Activated CD4-positive, alpha-beta memory T cell treated with anti-CD3 and anti-CD28 coated beads, Interleukin-2, amount 10 ng/mL, durations not matched to agents 7 days and 5 days (primary cell): ENCODE results near the gene PKN3. TPM values are rescaled to one million over a fixed set of nuclear protein-coding genes. Genes with fewer than 3 reads are reported as not detected.

Source experiments
- CTCF ChIA-PET: fragments of 350-600 bp; sonication (Branson Sonifier 250); formaldehyde crosslinking; loops from one replicate; lab custom pipeline; 2021; ENCODE audit warnings: antibody characterized with exemption, inconsistent platforms; lab: Charles Lee
- POLR2A ChIA-PET: fragments of 350-600 bp; sonication (Branson Sonifier 250); formaldehyde crosslinking; loops from one replicate; lab custom pipeline; 2021; ENCODE audit warnings: antibody characterized with exemption; lab: Charles Lee
- DNase-seq: peaks from one replicate; pipeline ENCODE4 v3.0.0-alpha.2; 2020
- H3K27ac Mint-ChIP-seq: one replicate; pipeline ENCODE4 v1.8.0; 2021; ENCODE audit warnings: mild to moderate bottlenecking, mixed read lengths
- H3K27me3 Mint-ChIP-seq: one replicate; pipeline ENCODE4 v1.8.0; 2021; ENCODE audit warnings: mixed read lengths
- H3K36me3 Mint-ChIP-seq: one replicate; pipeline ENCODE4 v1.8.0; 2021; ENCODE audit warnings: low read depth, mixed read lengths
- H3K4me1 Mint-ChIP-seq: one replicate; pipeline ENCODE4 v1.8.0; 2021; ENCODE audit warnings: mixed read lengths
- H3K4me3 Mint-ChIP-seq: one replicate; pipeline ENCODE4 v1.8.0; 2021; ENCODE audit warnings: mild to moderate bottlenecking, mixed read lengths
- H3K9me3 Mint-ChIP-seq: one replicate; pipeline ENCODE4 v1.8.0; 2021; ENCODE audit warnings: mixed read lengths
- total RNA-seq, 2 experiments: library from RNA; stranded (reverse); gene quantifications; one replicate each; pipeline ENCODE4 v1.2.3, GENCODE V29; 2021

The PKN3 gene
- total RNA-seq, 2 experiments from 2014 or later: 5.0 to 5.6 TPM

DNA sequence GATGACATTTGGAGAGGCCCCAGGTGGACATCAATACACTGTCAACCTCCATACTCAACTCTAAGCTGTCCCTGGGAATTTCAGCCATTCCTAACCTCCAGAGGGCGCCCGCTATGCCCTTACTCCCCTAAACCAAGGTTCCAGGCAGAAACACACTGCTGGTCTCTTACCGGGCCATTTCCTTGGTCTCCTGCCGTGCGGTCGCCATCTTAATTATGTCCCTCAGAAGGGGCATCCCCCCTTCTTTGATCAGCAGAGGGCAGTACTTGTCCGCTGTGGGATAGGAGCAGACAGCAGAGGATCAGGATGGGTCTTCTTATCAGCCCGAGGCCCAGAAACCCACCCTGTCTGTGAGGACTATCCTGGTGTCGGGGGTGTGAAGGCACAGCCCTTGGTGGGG lies 31.0 kb downstream of the PKN3 start:
- H3K4me1 Mint-ChIP-seq: peaks cover 5% of the 10 kb centered on the region
- DNase-seq: no peak
- no peak overlapping the region for H3K4me3 Mint-ChIP-seq
- POLR2A ChIA-PET: interaction anchor here (2.4 kb wide), 1 partner anchor 9 kb away, joined by 10 read pairs; the partner anchor contains the start of gene ZDHHC12
- H3K36me3 Mint-ChIP-seq: peaks cover 17% of the 10 kb centered on the region
- CTCF ChIA-PET: no interaction called here
- no peaks in the 10 kb centered on the region for H3K9me3 Mint-ChIP-seq
- H3K27ac Mint-ChIP-seq: no peak overlapping the region
- no peaks in the 10 kb centered on the region for H3K27me3 Mint-ChIP-seq

DNA sequence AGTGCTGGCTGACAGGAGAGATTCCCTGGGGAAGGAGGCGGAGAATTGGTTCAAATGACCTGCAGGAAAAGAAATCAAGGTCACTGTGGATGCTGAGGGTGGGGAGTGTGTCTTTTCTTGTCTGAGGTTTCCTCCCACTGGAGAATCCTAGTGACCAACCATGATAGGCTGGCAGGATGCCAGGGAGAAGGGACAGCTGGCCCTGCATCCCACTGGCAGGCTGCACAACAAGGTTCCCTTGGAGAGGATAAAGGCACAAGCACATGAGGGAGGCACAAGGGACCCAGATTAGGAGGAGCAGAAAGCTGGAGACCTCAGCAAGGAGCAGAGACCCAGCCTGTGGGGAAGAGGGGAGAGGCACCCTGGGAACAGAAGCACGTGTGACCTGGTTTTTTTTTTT lies 33.1 kb downstream of the PKN3 start:
- Mint-ChIP-seq H3K27me3 (no peaks in the 10 kb centered on the region), H3K36me3 (peaks cover 17% of the 10 kb centered on the region), H3K4me3 (no peak overlapping the region), H3K27ac (no peak overlapping the region), H3K4me1 (peaks cover 5% of the 10 kb centered on the region), H3K9me3 (no peaks in the 10 kb centered on the region)
- CTCF ChIA-PET: interaction anchor here (0.5 to 1.3 kb wide), 2 partner anchors 10 to 11 kb away, joined by 4 read pairs; partner anchors contain the start of gene ZDHHC12
- DNase-seq: no peak
- POLR2A ChIA-PET: interaction anchor here (0.6 kb wide), 1 partner anchor 11 kb away, joined by 3 read pairs; the partner anchor contains the start of gene ZDHHC12

DNA sequence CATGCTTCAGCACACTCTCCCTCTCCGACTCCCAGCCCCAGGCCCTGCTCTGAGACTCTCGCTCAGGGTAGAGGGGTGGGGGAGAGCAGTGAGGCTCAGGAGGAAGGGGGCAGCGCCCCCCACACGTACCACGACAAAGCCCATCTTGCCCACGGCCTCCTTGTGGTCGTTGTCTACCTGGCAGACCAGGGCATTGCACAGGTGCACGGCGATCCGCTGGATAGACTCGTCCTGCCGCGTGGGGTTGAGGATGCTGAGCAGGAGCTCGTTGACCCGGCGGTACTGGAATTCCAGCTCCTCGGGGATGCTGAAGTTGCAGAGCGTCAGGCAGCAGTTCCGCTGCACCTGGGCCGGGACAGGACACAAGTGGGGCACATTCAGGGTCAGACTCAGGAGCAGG lies 40.1 kb downstream of the PKN3 start:
- no peaks in the 10 kb centered on the region for H3K4me1 Mint-ChIP-seq
- no peaks in the 10 kb centered on the region for H3K27me3 Mint-ChIP-seq
- POLR2A ChIA-PET: no interaction called here
- no peak overlapping the region for H3K27ac Mint-ChIP-seq
- H3K9me3 Mint-ChIP-seq: no peaks in the 10 kb centered on the region
- DNase-seq: no peak
- no peak overlapping the region for H3K4me3 Mint-ChIP-seq
- H3K36me3 Mint-ChIP-seq: no peaks in the 10 kb centered on the region
- CTCF ChIA-PET: interaction anchor here (1.0 kb wide), 1 partner anchor 76 kb away, joined by 3 read pairs; no protein-coding TSS in a partner anchor

DNA sequence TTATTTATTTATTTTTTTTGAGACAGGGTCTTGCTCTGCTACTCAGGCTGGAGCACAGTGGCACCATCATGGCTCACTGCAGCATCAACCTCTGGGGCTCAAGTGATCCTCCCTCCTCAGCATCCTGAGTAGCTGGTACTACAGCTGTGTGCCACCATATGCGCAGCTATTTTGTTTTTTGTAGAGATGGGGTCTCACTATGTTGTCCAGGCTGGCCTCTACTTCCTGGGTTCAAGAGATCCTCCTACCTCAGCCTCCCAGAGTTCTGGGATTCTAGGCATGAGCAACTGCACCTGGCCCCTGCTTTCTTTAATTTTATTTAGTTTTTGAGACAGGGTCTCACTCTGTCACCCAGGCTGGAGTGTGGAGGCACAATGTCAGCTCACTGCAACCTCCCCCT lies 41.1 kb downstream of the PKN3 start:
- CTCF ChIA-PET: no interaction called here
- H3K27ac Mint-ChIP-seq: no peak overlapping the region
- H3K36me3 Mint-ChIP-seq: no peaks in the 10 kb centered on the region

DNA sequence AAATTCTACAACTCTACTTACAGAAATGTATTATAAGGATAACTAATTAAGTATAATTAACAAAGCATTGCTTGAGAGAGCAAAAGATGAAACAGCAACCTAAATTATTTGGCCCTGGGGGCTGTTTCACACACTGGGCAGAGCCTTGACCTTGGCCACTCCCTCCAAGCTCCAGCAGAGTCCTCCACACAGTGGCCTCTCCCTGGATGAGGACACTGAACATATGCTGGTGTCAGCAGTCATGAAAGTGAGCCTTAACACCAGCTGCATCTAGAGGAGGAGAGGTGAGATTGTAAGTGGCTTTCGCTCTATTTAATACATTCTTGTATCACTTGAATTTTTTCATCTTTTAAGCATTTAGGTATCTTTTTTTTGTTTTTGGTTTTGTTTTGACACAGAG lies 44.9 kb downstream of the PKN3 start:
- peaks cover 3% of the 10 kb centered on the region for H3K36me3 Mint-ChIP-seq
- no peak for DNase-seq
- H3K4me3 Mint-ChIP-seq: no peak overlapping the region
- CTCF ChIA-PET: interaction anchor here (0.6 kb wide), 1 partner anchor 102 kb away, joined by 6 read pairs; no protein-coding TSS in a partner anchor
- no peaks in the 10 kb centered on the region for H3K9me3 Mint-ChIP-seq
- H3K27ac Mint-ChIP-seq: no peak overlapping the region
- no peaks in the 10 kb centered on the region for H3K27me3 Mint-ChIP-seq
- POLR2A ChIA-PET: no interaction called here
- no peaks in the 10 kb centered on the region for H3K4me1 Mint-ChIP-seq

More for the DNA sequence above, 41.1 kb downstream of the PKN3 start:
- Mint-ChIP-seq H3K9me3 (no peaks in the 10 kb centered on the region), H3K27me3 (no peaks in the 10 kb centered on the region), H3K4me3 (no peak overlapping the region), H3K4me1 (no peaks in the 10 kb centered on the region)
- no peak for DNase-seq
- POLR2A ChIA-PET: no interaction called here

DNA sequence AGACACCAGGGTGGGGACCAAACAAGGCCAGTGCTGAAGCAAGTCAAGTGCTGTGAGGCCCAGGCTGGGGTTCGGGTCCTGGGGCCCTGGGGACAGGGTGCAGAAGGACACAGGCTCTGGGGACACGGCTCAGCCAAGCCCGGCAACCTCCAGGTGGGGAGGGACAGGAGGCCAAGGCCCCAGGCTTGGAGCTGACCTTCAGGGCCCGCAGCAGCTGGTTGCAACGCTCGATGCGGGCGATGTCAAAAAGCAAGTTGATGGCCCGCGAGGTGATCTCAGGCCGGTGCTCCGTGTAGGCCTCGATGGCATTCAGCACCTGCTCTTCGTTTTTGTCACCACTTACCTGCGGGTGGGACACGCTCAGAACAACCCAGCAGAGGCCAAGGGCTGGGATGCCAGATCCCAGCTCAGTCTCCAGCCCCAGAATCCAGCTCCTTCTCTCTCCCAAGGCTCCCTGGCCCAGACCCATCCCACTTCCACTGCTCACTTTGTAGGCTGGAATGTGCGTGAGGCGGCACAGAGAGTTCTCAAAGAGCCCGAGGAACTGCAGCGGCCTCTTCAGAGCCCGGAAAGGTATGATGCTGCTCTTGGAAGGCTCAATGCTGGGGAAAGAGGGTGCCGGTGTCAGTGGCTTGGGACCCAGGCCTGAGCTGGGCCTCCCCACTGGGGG lies 48.8 kb downstream of the PKN3 start:
- no peak for DNase-seq
- no peak overlapping the region for H3K27ac Mint-ChIP-seq
- H3K36me3 Mint-ChIP-seq: peaks cover 3% of the 10 kb centered on the region
- H3K27me3 Mint-ChIP-seq: no peaks in the 10 kb centered on the region
- CTCF ChIA-PET: no interaction called here
- no peak overlapping the region for H3K4me3 Mint-ChIP-seq
- no peaks in the 10 kb centered on the region for H3K4me1 Mint-ChIP-seq
- POLR2A ChIA-PET: interaction anchor here (0.8 to 1.5 kb wide), 2 partner anchors 10 to 27 kb away, joined by 3 to 4 read pairs; partner anchors contain the start of gene ZDHHC12
- H3K9me3 Mint-ChIP-seq: no peaks in the 10 kb centered on the region

DNA sequence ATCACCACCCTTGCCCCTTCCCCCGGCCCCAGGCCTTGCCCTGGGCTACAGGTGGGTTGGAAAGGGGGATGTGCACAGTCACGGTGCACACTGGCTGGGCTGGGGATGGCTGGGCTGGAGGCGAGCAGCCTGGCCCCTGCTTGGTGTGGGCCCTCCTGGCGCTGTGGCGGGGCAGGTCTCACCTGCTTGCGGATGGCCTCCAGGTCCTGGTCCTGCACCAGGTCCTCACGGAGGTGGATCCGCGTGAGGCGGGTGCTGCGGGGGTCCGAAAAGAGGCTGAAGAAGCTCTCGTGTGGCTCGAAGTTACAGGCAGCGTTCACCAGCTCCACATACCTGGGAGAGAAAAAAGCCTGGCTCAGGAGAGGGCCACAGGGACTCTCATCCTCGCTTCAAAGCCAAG lies 51.3 kb downstream of the PKN3 start:
- DNase-seq: no peak
- no peak overlapping the region for H3K4me3 Mint-ChIP-seq
- no peaks in the 10 kb centered on the region for H3K4me1 Mint-ChIP-seq
- H3K27me3 Mint-ChIP-seq: no peaks in the 10 kb centered on the region
- POLR2A ChIA-PET: interaction anchor here (0.6 to 1.7 kb wide), 3 partner anchors 8 to 52 kb away, joined by 3 to 4 read pairs (median 3); partner anchors contain the start of gene PKN3
- H3K27ac Mint-ChIP-seq: no peak overlapping the region
- CTCF ChIA-PET: interaction anchor here (0.6 kb wide), 1 partner anchor 52 kb away, joined by 3 read pairs; the partner anchor contains the start of gene PKN3
- H3K36me3 Mint-ChIP-seq: peaks cover 3% of the 10 kb centered on the region
- no peaks in the 10 kb centered on the region for H3K9me3 Mint-ChIP-seq

DNA sequence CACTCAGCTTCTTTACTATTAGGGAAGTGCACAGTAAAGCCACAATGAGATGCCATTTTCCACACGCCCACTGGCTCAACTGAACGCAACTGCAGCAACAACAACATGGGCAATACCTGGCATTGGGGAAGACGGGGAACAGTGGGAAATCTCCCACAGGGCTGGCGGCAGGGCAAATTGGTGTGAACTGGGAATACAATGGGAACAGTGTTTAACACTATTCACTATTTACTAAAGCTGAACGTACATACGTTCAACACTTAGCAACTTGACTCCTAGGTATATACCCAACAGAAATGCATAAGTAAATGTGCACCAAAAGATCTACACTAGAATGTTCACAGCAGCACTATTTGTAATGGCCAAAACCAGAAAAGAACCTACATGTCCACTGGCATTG lies 55.3 kb downstream of the PKN3 start:
- ChIA-PET CTCF (no interaction called here), POLR2A (no interaction called here)

DNA sequence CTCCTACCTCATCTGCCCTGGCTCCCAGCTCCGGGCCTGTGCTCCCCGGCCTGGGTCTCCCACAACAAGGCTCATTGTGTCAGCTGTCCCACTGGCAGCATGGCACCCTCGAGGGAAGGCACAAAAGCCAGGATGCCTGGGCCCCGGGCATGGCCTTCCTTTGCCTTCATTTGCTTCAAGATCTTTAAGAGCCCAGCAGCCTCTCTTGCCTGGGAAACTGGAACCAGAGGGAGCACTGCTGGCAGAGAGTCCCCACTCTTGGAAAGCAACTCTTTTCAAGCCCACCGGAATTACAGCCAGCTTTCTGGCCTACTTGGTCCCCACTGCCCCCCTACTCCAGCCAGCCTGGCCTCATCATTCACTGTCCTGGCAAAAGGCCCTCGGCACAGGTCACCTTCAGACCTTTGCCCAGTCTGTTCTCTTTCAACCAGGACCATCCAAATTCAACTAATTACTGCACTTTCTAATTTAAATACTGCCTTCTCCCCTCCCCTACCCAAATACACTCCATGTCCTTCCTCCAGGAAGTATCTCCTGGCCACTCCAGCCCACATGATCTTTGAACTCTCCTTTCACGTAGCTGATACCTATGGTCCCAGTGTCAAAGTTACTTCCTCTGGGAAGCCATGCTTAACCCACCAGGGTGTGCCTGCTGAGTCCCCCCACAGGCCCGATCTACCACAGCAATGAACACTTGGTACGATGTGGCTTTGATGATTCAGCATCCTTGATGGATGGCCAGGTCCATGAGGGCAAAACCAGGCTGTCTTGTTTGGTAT lies 60.6 kb downstream of the PKN3 start:
- POLR2A ChIA-PET: interaction anchor here (1.3 to 1.4 kb wide), 2 partner anchors 8 to 9 kb away, joined by 3 to 4 read pairs; no protein-coding TSS in a partner anchor
- H3K27ac Mint-ChIP-seq: no peak overlapping the region
- H3K9me3 Mint-ChIP-seq: no peaks in the 10 kb centered on the region

More for the DNA sequence above, 55.3 kb downstream of the PKN3 start:
- H3K36me3 Mint-ChIP-seq: no peaks in the 10 kb centered on the region
- H3K4me3 Mint-ChIP-seq: no peak overlapping the region
- no peaks in the 10 kb centered on the region for H3K4me1 Mint-ChIP-seq
- DNase-seq: no peak
- no peaks in the 10 kb centered on the region for H3K27me3 Mint-ChIP-seq
- no peaks in the 10 kb centered on the region for H3K9me3 Mint-ChIP-seq
- no peak overlapping the region for H3K27ac Mint-ChIP-seq

DNA sequence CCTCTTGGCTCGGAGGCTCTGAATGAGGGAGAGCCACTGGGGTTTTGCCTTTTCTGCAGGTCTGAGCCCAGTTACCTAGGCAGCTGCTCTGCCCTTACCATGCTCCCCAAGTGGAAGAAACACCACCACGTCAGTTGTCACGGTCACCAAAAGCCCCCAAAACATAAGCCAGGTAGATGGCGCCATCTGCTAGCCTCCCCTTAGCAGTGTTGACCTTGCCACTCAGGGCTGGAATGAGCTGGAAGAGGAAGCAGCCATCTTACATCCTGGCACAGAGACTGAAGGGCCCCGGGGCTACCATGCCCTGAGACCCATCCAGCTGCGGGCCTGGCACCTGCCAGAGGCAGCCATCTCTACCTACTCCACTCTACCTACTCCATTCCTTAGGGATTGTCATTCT lies 62.1 kb downstream of the PKN3 start:
- H3K36me3 Mint-ChIP-seq: peaks cover 3% of the 10 kb centered on the region
- H3K27me3 Mint-ChIP-seq: no peaks in the 10 kb centered on the region
- no peaks in the 10 kb centered on the region for H3K9me3 Mint-ChIP-seq
- CTCF ChIA-PET: no interaction called here
- no peak overlapping the region for H3K4me3 Mint-ChIP-seq
- no peak for DNase-seq
- H3K4me1 Mint-ChIP-seq: no peaks in the 10 kb centered on the region
- no peak overlapping the region for H3K27ac Mint-ChIP-seq
- POLR2A ChIA-PET: no interaction called here

More for the DNA sequence above, 60.6 kb downstream of the PKN3 start:
- Mint-ChIP-seq H3K27me3 (no peaks in the 10 kb centered on the region), H3K4me1 (no peaks in the 10 kb centered on the region), H3K36me3 (peaks cover 3% of the 10 kb centered on the region), H3K4me3 (no peak overlapping the region)
- no peak for DNase-seq
- CTCF ChIA-PET: no interaction called here

DNA sequence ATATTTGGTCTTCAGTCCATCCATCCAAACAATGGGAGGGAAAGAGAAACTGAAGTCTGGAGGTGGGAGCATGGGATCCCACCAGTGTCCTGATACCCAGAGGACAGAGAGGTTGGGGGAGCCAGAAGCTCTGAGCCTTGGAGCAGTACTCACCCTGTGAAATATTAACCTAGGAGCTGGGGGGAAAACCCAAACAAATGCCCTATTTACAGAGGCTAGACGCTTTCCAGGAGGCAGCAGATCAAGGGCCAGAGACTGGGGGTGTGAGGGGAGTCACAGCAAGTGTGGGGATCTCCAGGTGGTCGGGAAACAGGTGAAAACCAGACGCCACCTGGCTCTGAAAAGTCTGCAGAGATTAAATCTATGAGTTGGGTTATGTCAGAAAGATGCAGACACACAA lies 63.2 kb downstream of the PKN3 start:
- Mint-ChIP-seq H3K4me1 (peaks cover 9% of the 10 kb centered on the region), H3K36me3 (peaks cover 3% of the 10 kb centered on the region), H3K4me3 (no peak overlapping the region), H3K9me3 (no peaks in the 10 kb centered on the region), H3K27me3 (no peaks in the 10 kb centered on the region), H3K27ac (no peak overlapping the region)
- no peak for DNase-seq
- POLR2A ChIA-PET: no interaction called here
- CTCF ChIA-PET: interaction anchor here (0.6 kb wide), 1 partner anchor 30 kb away, joined by 4 read pairs; no protein-coding TSS in a partner anchor

DNA sequence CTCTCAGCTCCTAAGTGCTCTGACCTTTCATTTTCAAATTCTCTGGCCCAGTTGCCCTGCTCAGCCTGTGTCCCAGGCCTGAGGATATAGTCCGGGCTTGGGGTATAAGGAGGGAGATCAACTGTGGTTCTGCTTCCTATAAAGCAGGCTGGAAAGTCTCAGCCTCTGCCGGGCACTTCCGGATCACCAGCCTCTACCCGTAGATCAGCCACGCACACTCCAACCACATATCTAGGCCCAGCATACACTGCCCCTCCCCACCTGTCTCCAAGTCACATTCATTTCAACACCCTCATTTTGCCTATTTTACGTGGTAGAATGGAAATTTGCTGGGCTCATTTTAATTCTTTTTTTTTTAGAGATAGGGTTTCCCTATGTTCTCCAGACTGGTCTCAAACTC lies 66.3 kb downstream of the PKN3 start:
- no peak overlapping the region for H3K27ac Mint-ChIP-seq
- POLR2A ChIA-PET: interaction anchor here (1.1 kb wide), 1 partner anchor 20 kb away, joined by 5 read pairs; no protein-coding TSS in a partner anchor
- no peak for DNase-seq
- H3K4me1 Mint-ChIP-seq: peaks cover 21% of the 10 kb centered on the region
- no peaks in the 10 kb centered on the region for H3K27me3 Mint-ChIP-seq
- H3K36me3 Mint-ChIP-seq: peaks cover 3% of the 10 kb centered on the region
- H3K9me3 Mint-ChIP-seq: no peaks in the 10 kb centered on the region
- H3K4me3 Mint-ChIP-seq: no peak overlapping the region
- CTCF ChIA-PET: no interaction called here
